NCI-H146 treated with DMSO at 0.1 percent for 48 hours (cell line): ENCODE data around the gene EML4.
"Not testable (repeated sequence)": the region's sequence is repeated elsewhere in the genome, so short reads cannot be mapped to it uniquely, and the experiment has no call there.

ENCODE experiments used
- DNase-seq: peaks from one replicate; lab custom pipeline; 2025; ENCODE audit not compliant: unreplicated experiment; lab: John Stamatoyannopoulos, UW

EML4 gene

DNA sequence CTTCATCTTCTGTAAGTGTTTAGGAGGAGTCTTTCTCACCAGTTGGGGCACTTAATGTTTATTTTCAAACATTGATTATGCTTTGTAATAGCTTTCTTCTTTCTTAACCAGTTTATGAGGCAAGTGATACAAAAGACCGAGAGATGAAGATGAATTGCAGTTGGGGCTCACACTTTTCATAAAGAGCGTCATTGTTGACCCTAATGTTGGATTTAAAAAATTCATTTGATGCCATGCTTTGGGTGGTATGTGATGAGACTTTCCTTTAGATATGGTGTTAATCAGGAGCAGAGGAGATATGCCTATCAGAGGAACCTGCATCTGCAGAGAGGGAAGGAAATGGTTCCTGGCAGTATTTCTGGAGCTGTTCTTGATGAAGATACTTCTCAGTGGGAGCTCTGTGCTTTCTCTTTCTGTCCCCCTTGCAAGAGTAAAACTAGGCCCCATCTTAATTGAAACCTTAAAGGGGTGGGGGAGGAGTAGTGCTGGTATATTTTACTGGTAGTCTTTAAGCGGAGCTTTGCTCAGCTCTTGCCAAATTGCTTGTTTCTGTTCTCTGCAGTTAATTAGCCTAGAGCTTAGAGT, 2.3 kb downstream of the EML4 start:
- no peak for DNase-seq

- DNase-seq = no peak
These were observed 2.9 kb downstream of the EML4 start for GRCh38 chr2:42172020-42172419.

- DNase-seq = no peak
These were observed 3.4 kb downstream of the EML4 start for GRCh38 chr2:42172566-42172965.

DNA sequence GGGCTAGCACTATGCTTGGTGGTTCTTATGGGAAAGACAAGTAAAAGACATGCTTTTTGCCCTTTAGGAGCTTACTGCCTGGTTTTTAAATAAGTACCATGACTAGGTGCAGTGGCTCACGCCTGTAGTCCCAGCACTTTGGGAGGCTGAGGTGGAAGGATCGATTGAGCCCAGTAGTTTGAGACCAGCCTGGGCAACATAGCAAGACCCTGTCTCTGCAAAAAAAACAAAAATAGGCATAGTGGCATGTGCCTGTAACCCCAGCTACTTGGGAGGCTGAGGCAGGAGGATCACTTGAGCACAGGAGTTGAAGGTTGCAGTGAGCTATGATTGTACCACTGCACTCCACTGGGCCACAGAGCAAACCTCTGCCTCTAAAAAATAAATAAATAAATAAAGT, 4.3 kb downstream of the EML4 start:
- DNase-seq = not testable (repeated sequence)

DNA sequence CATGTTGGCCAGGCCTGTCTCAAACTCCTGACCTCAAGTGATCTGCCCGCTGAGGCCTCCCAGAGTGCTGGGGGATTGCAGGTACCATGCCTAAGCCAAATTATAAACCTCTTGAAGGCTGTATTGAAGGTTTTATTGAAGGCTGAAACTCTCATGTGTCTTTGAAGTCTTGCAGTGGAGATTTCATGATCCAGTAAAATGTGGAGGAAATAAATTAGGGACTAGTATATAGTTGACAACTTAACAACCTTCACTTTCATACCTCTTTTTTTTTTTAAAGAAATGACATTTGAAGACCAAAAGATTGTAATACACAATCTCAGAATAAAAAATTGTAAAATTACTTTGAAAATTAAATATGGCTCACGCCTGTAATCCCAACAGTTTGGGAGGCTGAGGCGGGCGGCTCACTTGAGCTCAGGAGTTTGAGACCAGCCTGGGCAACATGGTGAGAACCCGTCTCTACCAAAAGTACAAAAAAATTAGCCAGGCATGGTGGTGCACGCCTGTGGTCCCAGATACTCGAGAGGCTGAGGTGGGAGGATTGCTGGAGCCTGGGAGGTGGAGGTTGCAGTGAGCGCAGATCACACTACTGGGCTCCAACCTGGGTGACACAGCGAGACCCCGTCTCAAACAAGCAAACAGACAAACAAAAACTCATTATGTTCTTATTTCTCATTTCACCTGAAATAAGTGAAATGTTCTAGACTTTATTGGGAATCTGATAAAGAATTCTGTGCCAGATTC, 8.0 kb downstream of the EML4 start:
- no peak for DNase-seq

- DNase-seq = no peak
These were observed 9.2 kb downstream of the EML4 start for GRCh38 chr2:42178335-42178734.

- no peak for DNase-seq
These were observed 11.1 kb downstream of the EML4 start for GRCh38 chr2:42180300-42180699.

DNA sequence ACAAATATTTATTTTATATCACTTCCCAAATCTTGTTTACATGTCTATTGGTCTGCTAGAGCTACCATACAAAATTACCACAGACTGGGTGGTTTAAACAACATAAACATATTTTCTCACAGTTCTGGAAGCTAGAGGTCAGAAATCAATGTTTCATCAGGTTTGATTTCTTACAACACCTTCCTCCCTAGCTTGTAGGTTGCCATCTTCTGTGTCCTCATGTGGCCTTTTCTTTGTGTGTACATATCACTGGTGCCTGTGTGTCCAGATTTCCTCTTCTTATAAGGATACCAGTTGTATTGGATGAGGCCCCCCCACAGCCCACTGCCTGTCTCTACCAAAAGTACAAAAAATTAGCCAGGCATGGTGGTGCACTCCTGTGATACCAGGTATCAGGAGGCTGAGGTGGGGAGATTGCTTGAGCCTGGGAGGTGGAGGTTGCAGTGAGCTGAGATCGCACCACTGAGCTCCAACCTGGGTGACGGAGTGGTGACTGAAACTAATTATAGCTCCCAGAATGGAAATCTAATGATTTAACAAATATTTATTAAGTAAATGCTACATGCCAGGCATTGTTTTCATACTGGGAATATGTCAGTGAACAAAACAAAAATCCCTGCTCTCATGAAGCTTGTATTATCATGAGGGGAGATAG, 13.6 kb downstream of the EML4 start:
- DNase-seq = peak; percentile 80

- DNase-seq = no peak
These were observed 14.6 kb downstream of the EML4 start for GRCh38 chr2:42183775-42184174.

GRCh38 chr2:42184346-42184745, 15.2 kb downstream of the EML4 start:
- DNase-seq = no peak

GRCh38 chr2:42185220-42185921, 16.2 kb downstream of the EML4 start:
- DNase-seq = no peak

DNA sequence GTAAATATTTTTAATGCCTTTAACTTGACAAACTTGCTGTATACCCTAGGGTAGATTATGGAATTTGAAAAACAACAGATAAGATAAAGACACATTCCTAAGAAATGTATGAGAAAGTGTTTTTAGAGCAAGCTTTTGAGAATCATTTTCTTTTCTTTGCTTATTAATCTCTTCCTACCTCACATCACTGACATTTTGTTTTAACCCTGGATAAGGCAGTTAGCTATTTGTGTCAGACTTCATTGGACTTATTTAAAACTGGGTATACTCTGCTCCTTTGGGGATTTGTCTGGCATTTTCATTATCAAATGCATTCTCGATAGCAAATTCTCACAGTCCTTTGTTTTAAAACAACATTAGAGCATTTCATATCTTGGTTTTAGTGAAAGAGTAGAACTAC, 17.2 kb downstream of the EML4 start:
- DNase-seq = no peak

DNA sequence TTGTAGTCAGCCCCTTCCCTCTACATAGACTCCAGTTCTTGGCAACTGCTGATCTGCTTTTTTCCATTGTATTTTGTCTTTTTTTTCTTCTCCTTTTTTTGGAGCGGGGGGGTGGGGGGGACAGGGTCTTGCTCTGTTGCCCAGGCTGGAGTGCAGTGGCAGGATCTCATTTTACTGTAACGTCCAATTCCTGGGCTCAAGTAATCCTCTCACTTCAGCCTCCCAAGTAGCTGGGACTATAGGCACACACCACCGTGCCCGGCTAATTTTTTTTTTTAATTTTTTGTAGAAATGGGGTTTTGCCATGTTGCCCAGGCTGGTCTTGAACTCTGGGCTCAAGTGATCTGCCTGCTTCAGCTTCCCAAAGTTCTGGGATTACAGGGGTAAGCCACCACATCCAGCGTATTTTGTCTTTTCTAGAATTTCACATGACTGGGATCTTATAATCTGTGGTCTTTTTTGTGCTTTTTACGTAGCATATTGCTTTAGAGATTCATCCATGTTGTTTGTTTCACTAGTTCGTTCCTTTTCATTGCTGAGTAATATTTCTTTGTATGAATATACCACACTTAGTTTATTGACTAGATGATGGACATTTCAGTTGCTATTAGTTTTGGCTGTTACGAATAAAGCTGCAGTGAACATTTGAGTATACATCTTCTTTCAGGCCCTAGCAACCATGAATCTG, 17.9 kb downstream of the EML4 start:
- DNase-seq = no peak

GRCh38 chr2:42187886-42188285, 18.7 kb downstream of the EML4 start:
- DNase-seq = no peak

- DNase-seq = no peak
These were observed 20.0 kb downstream of the EML4 start for GRCh38 chr2:42189235-42189566.

DNA sequence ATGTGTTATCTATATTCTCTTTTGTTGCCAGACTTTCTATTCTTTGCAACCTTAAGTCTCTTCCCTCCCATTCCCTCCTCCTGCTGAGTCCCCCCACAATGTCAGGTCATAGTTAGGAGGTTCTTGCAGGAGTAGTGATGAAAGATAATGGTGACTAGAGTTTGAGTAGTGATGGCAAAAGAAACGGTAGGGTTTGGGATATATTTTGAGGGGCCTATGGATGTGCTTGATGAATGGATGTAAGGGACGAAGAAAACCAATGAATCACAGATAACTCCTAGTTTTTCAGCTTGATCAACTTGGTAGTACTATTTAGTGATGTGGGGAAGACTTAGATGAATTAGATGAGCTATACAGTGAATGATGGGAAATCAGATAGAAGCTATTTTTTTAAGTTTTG, 21.0 kb downstream of the EML4 start:
- DNase-seq = no peak

GRCh38 chr2:42191285-42192009, 22.3 kb downstream of the EML4 start:
- no peak for DNase-seq

- no peak for DNase-seq
These were observed 22.8 kb downstream of the EML4 start for GRCh38 chr2:42192010-42192373.

- DNase-seq = no peak
These were observed 23.8 kb downstream of the EML4 start for GRCh38 chr2:42192652-42193566.

- DNase-seq = no peak
These were observed 24.6 kb downstream of the EML4 start for GRCh38 chr2:42193722-42194187.
